Activated naive CD4-positive, alpha-beta T cell treated with anti-CD3 and anti-CD28 coated beads, Interleukin-2, amount 10 ng/mL, durations not matched to agents 7 days and 5 days (primary cell): ENCODE data around the gene VIPR2.

ENCODE experiments used
- CTCF ChIA-PET: fragments of 350-600 bp; sonication (Branson Sonifier 250); formaldehyde crosslinking; loops from one replicate; lab custom pipeline; 2021; ENCODE audit warnings: antibody characterized with exemption; lab: Charles Lee
- DNase-seq: peaks from one replicate; pipeline ENCODE4 v3.0.0-alpha.2; 2020
- H3K27ac Mint-ChIP-seq: one replicate; pipeline ENCODE4 v1.8.0; 2021; ENCODE audit warnings: mild to moderate bottlenecking, moderate library complexity, mixed read lengths
- H3K27me3 Mint-ChIP-seq: one replicate; pipeline ENCODE4 v1.8.0; 2021; ENCODE audit warnings: mild to moderate bottlenecking, mixed read lengths
- H3K36me3 Mint-ChIP-seq: one replicate; pipeline ENCODE4 v1.8.0; 2021; ENCODE audit warnings: mixed read lengths
- H3K4me1 Mint-ChIP-seq: one replicate; pipeline ENCODE4 v1.8.0; 2021; ENCODE audit warnings: mixed read lengths
- H3K4me3 Mint-ChIP-seq: one replicate; pipeline ENCODE4 v1.8.0; 2021; ENCODE audit warnings: mild to moderate bottlenecking, moderate library complexity, mixed read lengths
- H3K9me3 Mint-ChIP-seq: one replicate; pipeline ENCODE4 v1.8.0; 2021; ENCODE audit warnings: mixed read lengths

The VIPR2 gene

GRCh38 chr7:159048656-159049055 lies 96.0 kb downstream of the VIPR2 start:
- CTCF ChIA-PET: interaction anchor here (1.0 kb wide), 2 partner anchors 18 to 20 kb away, joined by 3 read pairs; no protein-coding TSS in a partner anchor
- H3K27me3 Mint-ChIP-seq: peaks cover 18% of the 10 kb centered on the region
- DNase-seq: no peak
- H3K9me3 Mint-ChIP-seq: peaks cover 5% of the 10 kb centered on the region
- peaks cover 5% of the 10 kb centered on the region for H3K36me3 Mint-ChIP-seq
- no peak overlapping the region for H3K4me3 Mint-ChIP-seq
- peaks cover 38% of the 10 kb centered on the region for H3K4me1 Mint-ChIP-seq
- no peak overlapping the region for H3K27ac Mint-ChIP-seq

GRCh38 chr7:159047536-159047935 lies 97.1 kb downstream of the VIPR2 start:
- Mint-ChIP-seq H3K9me3 (peaks cover 5% of the 10 kb centered on the region), H3K4me1 (peaks cover 38% of the 10 kb centered on the region), H3K27ac (no peak overlapping the region), H3K27me3 (peaks cover 27% of the 10 kb centered on the region), H3K4me3 (no peak overlapping the region), H3K36me3 (peaks cover 5% of the 10 kb centered on the region)
- CTCF ChIA-PET: interaction anchor here (1.0 kb wide), 1 partner anchor 17 kb away, joined by 3 read pairs; no protein-coding TSS in a partner anchor
- no peak for DNase-seq

- DNase-seq: peak; percentile 3
- no peak overlapping the region for H3K27ac Mint-ChIP-seq
- H3K27me3 Mint-ChIP-seq: peaks cover 27% of the 10 kb centered on the region
- CTCF ChIA-PET: no interaction called here
- no peaks in the 10 kb centered on the region for H3K9me3 Mint-ChIP-seq
- no peak overlapping the region for H3K4me3 Mint-ChIP-seq
- peaks cover 27% of the 10 kb centered on the region for H3K4me1 Mint-ChIP-seq
- H3K36me3 Mint-ChIP-seq: no peaks in the 10 kb centered on the region
Observed at GRCh38 chr7:159046300-159046699, 98.4 kb downstream of the VIPR2 start.

DNA sequence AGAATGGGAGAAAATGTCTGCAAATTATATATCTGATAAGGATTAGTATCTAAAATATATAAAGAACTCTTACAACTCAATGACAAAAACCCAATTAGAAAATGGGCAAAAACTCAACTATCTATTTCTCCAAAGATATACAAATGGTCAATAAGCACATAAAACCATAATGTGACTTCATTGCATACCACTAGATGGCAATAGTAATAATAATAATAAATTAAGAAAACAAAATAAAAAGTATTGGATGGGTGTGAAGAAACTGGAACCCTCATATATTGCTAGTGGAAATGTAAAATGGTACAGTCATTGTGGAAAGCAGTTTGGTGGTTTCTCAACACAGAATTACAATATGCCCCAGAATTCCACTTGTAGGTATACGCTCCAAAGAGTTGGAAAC lies 98.8 kb downstream of the VIPR2 start:
- Mint-ChIP-seq H3K4me1 (peaks cover 22% of the 10 kb centered on the region), H3K27me3 (peaks cover 30% of the 10 kb centered on the region), H3K36me3 (no peaks in the 10 kb centered on the region), H3K27ac (no peak overlapping the region), H3K9me3 (no peaks in the 10 kb centered on the region), H3K4me3 (no peak overlapping the region)
- CTCF ChIA-PET: interaction anchor here (0.9 kb wide), 1 partner anchor 62 kb away, joined by 3 read pairs; no protein-coding TSS in a partner anchor
- DNase-seq: no peak

- Mint-ChIP-seq H3K27ac (no peak overlapping the region), H3K36me3 (no peaks in the 10 kb centered on the region), H3K9me3 (no peaks in the 10 kb centered on the region), H3K4me3 (no peak overlapping the region), H3K4me1 (peaks cover 5% of the 10 kb centered on the region), H3K27me3 (peaks cover 20% of the 10 kb centered on the region)
- CTCF ChIA-PET: no interaction called here
- DNase-seq: no peak
Observed at GRCh38 chr7:159042581-159043101, 102.0 kb downstream of the VIPR2 start.

GRCh38 chr7:159042103-159042502 lies 102.6 kb downstream of the VIPR2 start:
- CTCF ChIA-PET: interaction anchor here (1.2 kb wide), 1 partner anchor 110 kb away, joined by 3 read pairs; no protein-coding TSS in a partner anchor
- DNase-seq: peak; percentile 8
- Mint-ChIP-seq H3K36me3 (no peaks in the 10 kb centered on the region), H3K4me3 (no peak overlapping the region), H3K4me1 (peaks cover 5% of the 10 kb centered on the region), H3K27ac (no peak overlapping the region), H3K27me3 (peaks cover 22% of the 10 kb centered on the region), H3K9me3 (no peaks in the 10 kb centered on the region)

DNA sequence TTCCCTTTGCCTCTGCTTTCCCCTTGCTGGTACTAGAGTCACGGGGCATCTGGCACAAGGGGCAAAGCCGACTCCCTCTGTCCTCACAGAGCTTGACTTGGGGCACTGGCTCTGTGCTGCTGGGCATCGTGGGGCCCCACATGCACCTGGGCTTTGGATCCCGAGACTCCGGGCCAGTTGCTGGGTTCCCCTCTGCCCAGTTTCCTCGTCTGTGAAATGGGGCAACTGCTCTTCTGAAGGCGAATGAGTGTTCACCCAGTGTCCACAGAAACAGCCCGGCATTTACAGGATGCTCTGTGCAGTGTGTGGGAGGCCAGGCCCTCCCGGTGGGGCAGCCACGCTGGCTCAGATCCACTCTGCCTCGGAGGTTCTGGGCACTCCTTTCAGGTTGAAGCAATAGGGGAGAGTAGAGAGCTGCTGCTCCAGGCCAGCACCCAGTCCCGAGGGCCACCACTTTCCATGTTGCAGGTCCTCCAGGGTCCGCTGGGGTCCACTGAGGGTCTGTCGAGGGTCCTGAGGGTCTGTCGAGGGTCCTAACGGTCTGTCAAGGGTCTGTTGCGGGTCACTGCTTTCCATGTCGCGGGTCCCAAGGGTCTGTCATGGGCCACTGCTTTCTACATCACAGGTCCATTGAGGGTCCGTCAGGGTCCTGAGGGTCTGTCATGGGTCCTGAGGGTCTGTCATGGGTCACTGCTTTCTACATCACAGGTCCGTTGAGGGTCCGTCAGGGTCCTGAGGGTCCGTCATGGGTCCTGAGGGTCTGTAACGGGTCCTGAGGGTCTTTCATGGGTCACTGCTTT lies 103.6 kb downstream of the VIPR2 start:
- H3K27me3 Mint-ChIP-seq: peaks cover 28% of the 10 kb centered on the region
- H3K36me3 Mint-ChIP-seq: no peaks in the 10 kb centered on the region
- H3K4me1 Mint-ChIP-seq: peaks cover 5% of the 10 kb centered on the region
- H3K9me3 Mint-ChIP-seq: no peaks in the 10 kb centered on the region
- H3K27ac Mint-ChIP-seq: no peak overlapping the region
- no peak overlapping the region for H3K4me3 Mint-ChIP-seq
- CTCF ChIA-PET: interaction anchor here (1.2 kb wide), 1 partner anchor 111 kb away, joined by 3 read pairs; no protein-coding TSS in a partner anchor
- DNase-seq: peak; percentile 10

GRCh38 chr7:159040146-159040545 lies 104.5 kb downstream of the VIPR2 start:
- peak; percentile 13 for DNase-seq
- Mint-ChIP-seq H3K4me3 (no peak overlapping the region), H3K9me3 (no peaks in the 10 kb centered on the region), H3K27me3 (peaks cover 38% of the 10 kb centered on the region), H3K4me1 (peaks cover 5% of the 10 kb centered on the region), H3K27ac (no peak overlapping the region), H3K36me3 (no peaks in the 10 kb centered on the region)
- CTCF ChIA-PET: no interaction called here

DNA sequence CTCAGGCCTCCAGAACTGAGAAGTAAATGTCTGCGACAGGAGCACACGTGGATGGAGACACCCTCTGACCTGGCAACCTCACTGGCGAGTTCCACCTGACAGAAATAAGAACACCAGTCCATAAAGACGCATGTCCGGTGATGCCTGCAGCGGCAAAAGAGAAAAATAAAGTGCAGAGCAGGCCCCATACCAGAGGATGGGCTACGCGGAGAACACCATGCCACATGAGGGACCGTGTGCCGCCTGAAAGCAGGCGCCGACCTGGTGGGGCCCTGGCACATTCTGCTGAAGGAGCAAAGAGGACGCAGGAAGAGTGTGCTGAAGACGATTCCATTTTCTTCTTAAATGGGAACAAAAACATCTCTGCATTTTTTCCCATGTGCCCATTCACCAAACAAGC lies 105.0 kb downstream of the VIPR2 start:
- peaks cover 5% of the 10 kb centered on the region for H3K4me1 Mint-ChIP-seq
- CTCF ChIA-PET: no interaction called here
- H3K27me3 Mint-ChIP-seq: peaks cover 37% of the 10 kb centered on the region
- no peaks in the 10 kb centered on the region for H3K9me3 Mint-ChIP-seq
- H3K36me3 Mint-ChIP-seq: no peaks in the 10 kb centered on the region
- no peak overlapping the region for H3K4me3 Mint-ChIP-seq
- no peak for DNase-seq
- H3K27ac Mint-ChIP-seq: no peak overlapping the region

DNA sequence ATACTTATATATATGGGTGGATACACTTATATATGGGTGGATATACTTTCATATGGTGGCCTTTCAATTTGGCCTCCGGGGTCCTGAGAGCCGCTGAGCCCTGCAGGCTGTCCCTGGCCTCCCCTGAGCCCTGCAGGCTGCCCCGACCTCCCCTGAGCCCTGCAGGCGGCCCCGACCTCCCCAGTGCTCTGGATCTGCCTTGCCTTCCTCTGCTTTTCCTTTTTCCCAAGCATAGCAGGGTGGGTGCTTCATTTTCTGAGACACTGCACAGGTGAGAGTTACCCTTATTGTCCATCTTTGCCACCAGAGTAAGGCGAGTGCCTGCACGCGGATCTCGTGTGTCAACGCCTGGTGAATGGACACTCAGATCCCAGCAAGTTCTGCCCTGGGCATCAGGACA lies 106.6 kb downstream of the VIPR2 start:
- no peak overlapping the region for H3K27ac Mint-ChIP-seq
- H3K4me1 Mint-ChIP-seq: peaks cover 5% of the 10 kb centered on the region
- no peaks in the 10 kb centered on the region for H3K9me3 Mint-ChIP-seq
- H3K4me3 Mint-ChIP-seq: no peak overlapping the region
- peaks cover 31% of the 10 kb centered on the region for H3K27me3 Mint-ChIP-seq
- CTCF ChIA-PET: no interaction called here
- no peak for DNase-seq
- H3K36me3 Mint-ChIP-seq: no peaks in the 10 kb centered on the region

DNA sequence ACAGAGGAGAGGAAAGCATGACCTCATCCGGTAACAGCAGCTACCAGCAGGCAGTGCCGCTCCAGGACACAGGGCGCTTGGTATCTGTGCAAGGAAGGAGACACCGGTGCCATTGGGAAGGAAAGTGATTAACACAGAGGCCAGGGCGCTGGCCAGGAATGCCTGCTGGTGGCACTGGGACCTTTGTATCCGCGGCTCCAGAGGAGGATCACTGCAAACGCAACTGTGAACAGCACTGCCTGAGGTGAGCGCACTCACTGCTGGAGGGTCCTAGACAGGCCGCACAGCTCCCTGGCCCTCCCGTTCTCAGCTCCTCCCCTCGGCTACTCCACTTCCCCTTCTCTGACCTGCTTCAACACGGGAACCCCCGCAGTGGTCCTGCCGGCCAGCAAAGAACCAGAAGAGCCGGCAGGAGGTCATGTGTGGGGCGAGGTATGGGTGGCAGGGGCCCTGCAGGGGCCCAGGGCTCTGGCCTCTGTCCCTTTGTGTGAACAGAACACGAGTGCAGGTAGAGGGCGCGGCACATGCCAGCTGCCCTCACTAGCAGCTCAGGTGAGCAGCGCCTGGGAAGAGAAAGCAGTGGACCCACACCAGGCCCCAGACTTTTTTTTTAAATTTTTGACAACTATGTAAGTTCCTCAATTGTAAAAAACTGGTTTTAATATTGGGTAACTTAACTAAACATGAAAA lies 107.6 kb downstream of the VIPR2 start:
- Mint-ChIP-seq H3K9me3 (no peaks in the 10 kb centered on the region), H3K4me3 (no peak overlapping the region), H3K27ac (no peak overlapping the region), H3K36me3 (no peaks in the 10 kb centered on the region), H3K4me1 (peaks cover 5% of the 10 kb centered on the region), H3K27me3 (peaks cover 33% of the 10 kb centered on the region)
- CTCF ChIA-PET: no interaction called here
- DNase-seq: no peak

- H3K27me3 Mint-ChIP-seq: peaks cover 44% of the 10 kb centered on the region
- CTCF ChIA-PET: interaction anchor here (1.0 kb wide), 1 partner anchor 59 kb away, joined by 3 read pairs; no protein-coding TSS in a partner anchor
- no peak overlapping the region for H3K27ac Mint-ChIP-seq
- peaks cover 5% of the 10 kb centered on the region for H3K4me1 Mint-ChIP-seq
- H3K4me3 Mint-ChIP-seq: no peak overlapping the region
- H3K9me3 Mint-ChIP-seq: no peaks in the 10 kb centered on the region
- H3K36me3 Mint-ChIP-seq: no peaks in the 10 kb centered on the region
- DNase-seq: no peak
Observed at GRCh38 chr7:159035571-159036073, 109.0 kb downstream of the VIPR2 start.

DNA sequence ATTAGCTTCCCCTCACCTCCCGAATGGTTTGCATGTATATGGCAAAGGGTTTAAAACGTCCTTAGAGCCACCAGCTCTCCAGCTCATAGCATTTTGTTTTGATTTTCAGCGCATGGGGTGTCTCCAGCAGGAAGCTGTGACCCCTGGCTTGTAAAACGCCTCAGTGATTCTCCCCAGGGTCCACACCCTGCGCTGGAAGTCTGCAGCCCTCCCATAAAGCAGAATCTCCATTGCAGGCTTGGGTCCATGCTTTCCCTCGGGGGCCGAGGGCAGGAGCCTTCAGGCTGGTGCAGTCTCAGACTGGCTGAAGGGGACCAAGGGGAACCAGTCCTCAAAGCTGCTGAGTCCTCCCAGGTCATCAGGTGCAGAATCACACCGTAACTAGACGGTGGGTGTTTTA lies 109.7 kb downstream of the VIPR2 start:
- Mint-ChIP-seq H3K9me3 (no peaks in the 10 kb centered on the region), H3K4me1 (peaks cover 7% of the 10 kb centered on the region), H3K4me3 (no peak overlapping the region), H3K27ac (no peak overlapping the region), H3K36me3 (no peaks in the 10 kb centered on the region), H3K27me3 (peaks cover 50% of the 10 kb centered on the region)
- CTCF ChIA-PET: interaction anchor here (1.0 kb wide), 1 partner anchor 58 kb away, joined by 3 read pairs; no protein-coding TSS in a partner anchor
- no peak for DNase-seq

DNA sequence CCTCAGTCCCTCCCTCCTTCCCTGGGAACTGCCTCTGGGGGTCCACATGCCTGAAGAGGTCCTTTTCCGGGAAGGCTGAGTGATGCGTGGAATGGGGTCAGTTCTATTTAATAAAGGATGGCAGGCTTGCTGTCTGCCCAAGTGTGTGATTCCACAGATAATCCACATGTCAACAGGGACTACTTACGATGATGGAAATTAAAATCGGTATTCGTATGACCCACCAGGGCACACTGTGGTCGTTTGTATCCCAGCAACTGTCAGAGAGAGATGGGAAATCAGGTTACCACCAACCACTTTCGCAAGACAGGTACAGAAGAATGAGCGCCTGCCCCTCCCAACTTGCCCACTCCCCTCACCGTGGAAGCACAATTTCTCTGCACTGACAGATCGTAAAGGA lies 110.3 kb downstream of the VIPR2 start:
- no peak overlapping the region for H3K27ac Mint-ChIP-seq
- H3K4me3 Mint-ChIP-seq: no peak overlapping the region
- H3K9me3 Mint-ChIP-seq: no peaks in the 10 kb centered on the region
- no peaks in the 10 kb centered on the region for H3K36me3 Mint-ChIP-seq
- H3K27me3 Mint-ChIP-seq: peaks cover 56% of the 10 kb centered on the region
- peaks cover 7% of the 10 kb centered on the region for H3K4me1 Mint-ChIP-seq
- no peak for DNase-seq
- CTCF ChIA-PET: interaction anchor here (1.0 kb wide), 1 partner anchor 58 kb away, joined by 3 read pairs; no protein-coding TSS in a partner anchor
